Measurements from ENCODE around the gene B2M. TPM values are rescaled to one million over a fixed set of nuclear protein-coding genes. Genes with fewer than 3 reads are reported as not detected.
A peak's percentile ranks its signal among the peaks of the same experiment; 100 is the strongest.
"Not testable (repeated sequence)": the region's sequence is repeated elsewhere in the genome, so short reads cannot be mapped to it uniquely, and the experiment has no call there.

Gene B2M
- total RNA-seq, 2 experiments from 2014 or later: 4,476 to 4,587 TPM

DNA sequence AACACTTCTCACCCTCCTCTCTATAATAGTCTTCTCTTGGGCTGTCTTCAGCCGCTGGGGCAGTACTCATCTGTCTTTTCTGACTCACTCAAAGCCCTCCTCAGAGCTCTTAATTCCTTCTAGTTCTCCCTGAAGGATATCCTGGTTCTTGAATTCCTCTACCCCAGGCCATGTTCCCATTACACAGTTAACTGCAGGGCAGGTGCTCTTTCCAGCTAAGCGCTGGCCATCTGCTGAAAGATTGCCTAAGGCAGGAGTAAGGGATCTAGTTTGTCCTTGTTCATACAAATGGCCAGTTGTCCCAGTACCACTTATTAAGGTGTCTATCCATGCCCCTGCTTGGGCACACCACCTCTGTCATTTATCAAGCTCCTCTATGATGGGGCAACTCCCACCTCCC lies 37.7 kb upstream of the B2M start:
- Mint-ChIP-seq H3K36me3 (ENCODE audit: low read depth) (peaks cover 4% of the 10 kb centered on the region), H3K4me1 (ENCODE audit: low read depth) (peaks cover 88% of the 10 kb centered on the region), H3K27me3 (no peaks in the 10 kb centered on the region), H3K27ac (no peak overlapping the region), H3K9me3 (no peaks in the 10 kb centered on the region), H3K4me3 (no peak overlapping the region)
- DNase-seq (no peak), ATAC-seq (no peak)
- TF ChIP-seq, protein P1, sequence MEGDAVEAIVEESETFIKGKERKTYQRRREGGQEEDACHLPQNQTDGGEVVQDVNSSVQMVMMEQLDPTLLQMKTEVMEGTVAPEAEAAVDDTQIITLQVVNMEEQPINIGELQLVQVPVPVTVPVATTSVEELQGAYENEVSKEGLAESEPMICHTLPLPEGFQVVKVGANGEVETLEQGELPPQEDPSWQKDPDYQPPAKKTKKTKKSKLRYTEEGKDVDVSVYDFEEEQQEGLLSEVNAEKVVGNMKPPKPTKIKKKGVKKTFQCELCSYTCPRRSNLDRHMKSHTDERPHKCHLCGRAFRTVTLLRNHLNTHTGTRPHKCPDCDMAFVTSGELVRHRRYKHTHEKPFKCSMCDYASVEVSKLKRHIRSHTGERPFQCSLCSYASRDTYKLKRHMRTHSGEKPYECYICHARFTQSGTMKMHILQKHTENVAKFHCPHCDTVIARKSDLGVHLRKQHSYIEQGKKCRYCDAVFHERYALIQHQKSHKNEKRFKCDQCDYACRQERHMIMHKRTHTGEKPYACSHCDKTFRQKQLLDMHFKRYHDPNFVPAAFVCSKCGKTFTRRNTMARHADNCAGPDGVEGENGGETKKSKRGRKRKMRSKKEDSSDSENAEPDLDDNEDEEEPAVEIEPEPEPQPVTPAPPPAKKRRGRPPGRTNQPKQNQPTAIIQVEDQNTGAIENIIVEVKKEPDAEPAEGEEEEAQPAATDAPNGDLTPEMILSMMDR (IDR thresholded peaks at IDR 0.05): no peak
- POLR2A ChIA-PET: interaction anchor here (0.9 to 39.8 kb wide), 4 partner anchors 9 to 48 kb away, joined by 3 to 1862 read pairs (median 28); partner anchors contain the start of genes B2M, PATL2, SPG11 and TRIM69
- intact Hi-C loops (cut with micrococcal nuclease): no loop called here
- CTCF ChIA-PET: interaction anchor here (1.0 to 4.2 kb wide), 3 partner anchors 10 to 37 kb away, joined by 3 to 19 read pairs (median 5); partner anchors contain the start of gene SPG11

DNA sequence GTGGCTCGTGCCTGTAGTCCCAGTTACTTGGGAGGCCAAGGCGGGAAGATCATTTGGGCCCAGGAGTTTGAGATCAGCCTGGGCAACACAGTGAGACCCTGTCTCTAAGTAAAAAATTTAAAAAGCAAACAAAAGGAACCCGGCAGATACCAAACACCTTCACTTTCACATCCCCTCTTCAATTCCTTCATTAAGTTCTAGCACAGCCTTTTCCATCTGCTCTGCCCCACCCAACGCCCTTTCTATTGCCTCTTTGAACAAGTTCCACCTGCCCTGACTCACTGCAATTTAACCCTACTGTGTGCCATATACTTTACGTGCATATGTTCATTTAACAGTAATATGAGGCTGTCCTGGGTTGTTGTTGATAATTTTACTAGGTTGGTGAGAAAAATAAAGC lies 35.4 kb upstream of the B2M start:
- no peaks in the 10 kb centered on the region for H3K27me3 Mint-ChIP-seq
- H3K36me3 Mint-ChIP-seq (ENCODE audit: low read depth): peaks cover 6% of the 10 kb centered on the region
- intact Hi-C loops (cut with micrococcal nuclease): loop anchor here (5.0 kb wide), 1 partner anchor 36 kb away; the partner anchor contains the start of genes B2M and PATL2
- CTCF ChIA-PET: interaction anchor here (1.4 to 4.2 kb wide), 3 partner anchors 10 to 12 kb away, joined by 6 to 37 read pairs (median 19); partner anchors contain the start of gene SPG11
- TF ChIP-seq, protein P1 (IDR thresholded peaks at IDR 0.05): no peak
- POLR2A ChIA-PET: interaction anchor here (1.2 to 39.8 kb wide), 4 partner anchors 10 to 46 kb away, joined by 3 to 1862 read pairs (median 62); partner anchors contain the start of genes B2M, PATL2, SPG11 and TRIM69
- DNase-seq (no peak), ATAC-seq (no peak)
- peak overlapping the region; percentile 90 for H3K27ac Mint-ChIP-seq
- peaks cover 83% of the 10 kb centered on the region for H3K4me1 Mint-ChIP-seq (ENCODE audit: low read depth)
- H3K9me3 Mint-ChIP-seq: no peaks in the 10 kb centered on the region
- peak overlapping the region; percentile 64 for H3K4me3 Mint-ChIP-seq

DNA sequence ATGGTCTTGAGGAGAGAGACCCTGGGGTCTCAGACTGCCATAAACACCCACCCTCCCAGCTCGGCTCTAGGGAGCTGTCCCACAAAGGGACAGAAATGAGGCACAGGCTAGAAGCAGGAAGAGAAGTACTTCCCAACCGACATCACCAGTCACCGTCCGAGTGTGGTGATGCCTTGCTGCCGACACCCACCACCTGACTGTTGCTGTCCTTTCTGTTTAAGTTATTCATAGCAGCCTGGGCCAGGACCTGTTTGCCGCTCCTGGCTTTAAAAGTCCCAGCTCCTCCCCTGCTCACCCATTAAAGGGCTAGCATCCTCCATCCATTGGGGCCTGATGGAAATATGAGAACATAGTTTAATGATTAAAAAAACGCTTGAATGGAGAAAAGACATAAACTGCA lies 34.6 kb upstream of the B2M start:
- Mint-ChIP-seq H3K27me3 (no peaks in the 10 kb centered on the region), H3K36me3 (ENCODE audit: low read depth) (peaks cover 6% of the 10 kb centered on the region), H3K4me1 (ENCODE audit: low read depth) (peaks cover 81% of the 10 kb centered on the region), H3K4me3 (peak overlapping the region; percentile 64), H3K27ac (peak overlapping the region; percentile 90), H3K9me3 (no peaks in the 10 kb centered on the region)
- DNase-seq: peak; percentile 73
- POLR2A ChIA-PET: interaction anchor here (0.8 to 39.8 kb wide), 4 partner anchors 10 to 45 kb away, joined by 3 to 1862 read pairs (median 39); partner anchors contain the start of genes B2M, PATL2, SPG11 and TRIM69
- TF ChIP-seq, protein P1 (IDR thresholded peaks at IDR 0.05): no peak
- CTCF ChIA-PET: interaction anchor here (0.9 to 2.5 kb wide), 4 partner anchors 11 to 61 kb away, joined by 5 to 37 read pairs (median 18); partner anchors contain the start of genes B2M, PATL2 and SPG11
- intact Hi-C loops (cut with micrococcal nuclease): loop anchor here (5.0 kb wide), 1 partner anchor 36 kb away; the partner anchor contains the start of genes B2M and PATL2
- ATAC-seq: peak; percentile 69

DNA sequence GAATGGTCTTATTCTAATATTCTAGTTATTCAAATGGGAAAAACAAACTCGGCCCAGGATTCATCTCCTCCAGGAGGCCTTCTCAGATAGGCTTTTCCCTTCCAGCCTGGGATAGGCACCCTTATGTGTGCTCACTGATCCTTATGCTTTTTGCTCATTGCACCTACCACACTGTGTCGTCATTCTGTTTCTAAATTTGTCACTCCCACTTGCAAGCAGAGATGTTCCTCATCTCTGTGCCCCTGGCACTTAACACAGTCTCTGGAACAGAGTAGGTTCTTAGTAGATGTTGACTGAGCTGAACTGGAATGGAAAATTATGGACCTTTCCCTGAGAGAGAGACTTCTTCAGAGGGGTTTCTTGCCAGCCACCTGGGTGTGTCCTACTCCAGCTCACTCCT lies 29.1 kb upstream of the B2M start:
- DNase-seq: no peak
- intact Hi-C loops (cut with micrococcal nuclease): no loop called here
- Mint-ChIP-seq H3K27ac (peak overlapping the region; percentile 90), H3K9me3 (peaks cover 13% of the 10 kb centered on the region), H3K27me3 (no peaks in the 10 kb centered on the region), H3K4me3 (peak overlapping the region; percentile 31), H3K4me1 (ENCODE audit: low read depth) (peaks cover 78% of the 10 kb centered on the region), H3K36me3 (ENCODE audit: low read depth) (peaks cover 11% of the 10 kb centered on the region)
- CTCF ChIA-PET: interaction anchor here (0.8 to 3.0 kb wide), 7 partner anchors 10 to 56 kb away, joined by 3 to 12 read pairs (median 7); partner anchors contain the start of genes B2M, PATL2 and SPG11
- POLR2A ChIA-PET: interaction anchor here (0.8 to 39.8 kb wide), 5 partner anchors 8 to 39 kb away, joined by 3 to 1862 read pairs (median 9); partner anchors contain the start of genes B2M, PATL2, SPG11 and TRIM69
- TF ChIP-seq, protein P1 (IDR thresholded peaks at IDR 0.05): no peak
- peak; percentile 40 for ATAC-seq

DNA sequence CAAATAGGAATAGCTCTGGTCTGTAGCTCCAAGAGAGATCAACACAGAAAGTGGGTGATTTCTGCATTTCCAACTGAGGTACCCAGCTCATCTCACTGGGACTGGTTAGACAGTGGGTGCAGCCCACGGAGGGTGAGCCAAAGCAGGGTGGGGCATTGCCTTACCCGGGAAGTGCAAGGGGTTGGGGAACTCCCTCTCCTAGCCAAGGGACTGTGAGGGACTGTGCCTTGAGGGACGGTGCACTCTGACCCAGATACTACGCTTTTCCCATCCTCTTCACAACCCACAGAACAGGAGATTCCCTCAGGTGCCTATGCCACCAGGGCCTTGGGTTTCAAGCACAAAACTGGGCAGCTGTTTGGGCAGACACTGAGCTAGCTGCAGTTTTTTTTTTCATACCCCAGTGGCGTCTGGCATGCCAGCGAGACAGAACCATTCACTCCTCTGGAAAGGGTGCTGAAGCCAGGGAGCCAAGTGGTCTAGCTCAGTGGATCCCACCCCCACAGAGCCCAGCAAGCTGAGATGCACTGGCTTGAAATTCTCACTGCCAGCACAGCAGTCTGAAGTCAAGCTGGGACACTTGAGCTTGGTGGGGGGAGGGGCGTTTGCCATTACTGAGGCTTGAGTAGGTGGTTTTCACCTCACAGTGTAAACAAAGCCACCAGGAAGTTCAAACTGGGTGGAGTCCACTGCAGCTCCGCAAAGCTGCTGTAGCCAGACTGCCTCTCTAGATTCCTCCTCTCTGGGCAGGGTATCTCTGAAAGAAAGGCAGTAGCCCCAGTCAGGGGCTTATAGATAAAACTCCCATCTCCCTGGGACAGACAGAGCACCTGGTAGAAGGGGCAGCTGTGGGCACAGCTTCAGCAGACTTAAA lies 28.3 kb upstream of the B2M start:
- peak overlapping the region; percentile 90 for H3K27ac Mint-ChIP-seq
- H3K27me3 Mint-ChIP-seq; intact Hi-C loops (cut with micrococcal nuclease): not testable (repeated sequence)
- ChIA-PET POLR2A (interaction anchor here (0.7 to 39.8 kb wide), 6 partner anchors 9 to 39 kb away, joined by 3 to 1862 read pairs (median 6); partner anchors contain the start of genes B2M, PATL2, SPG11 and TRIM69), CTCF (interaction anchor here (1.0 to 3.0 kb wide), 8 partner anchors 9 to 98 kb away, joined by 3 to 12 read pairs (median 6); partner anchors contain the start of genes B2M, PATL2, SPG11 and TRIM69)
- DNase-seq (peak; percentile 95), ATAC-seq (peak; percentile 71)
- peaks cover 76% of the 10 kb centered on the region for H3K4me1 Mint-ChIP-seq (ENCODE audit: low read depth)
- peaks cover 16% of the 10 kb centered on the region for H3K36me3 Mint-ChIP-seq (ENCODE audit: low read depth)
- peak overlapping the region; percentile 56 for H3K4me3 Mint-ChIP-seq
- peaks cover 16% of the 10 kb centered on the region for H3K9me3 Mint-ChIP-seq

DNA sequence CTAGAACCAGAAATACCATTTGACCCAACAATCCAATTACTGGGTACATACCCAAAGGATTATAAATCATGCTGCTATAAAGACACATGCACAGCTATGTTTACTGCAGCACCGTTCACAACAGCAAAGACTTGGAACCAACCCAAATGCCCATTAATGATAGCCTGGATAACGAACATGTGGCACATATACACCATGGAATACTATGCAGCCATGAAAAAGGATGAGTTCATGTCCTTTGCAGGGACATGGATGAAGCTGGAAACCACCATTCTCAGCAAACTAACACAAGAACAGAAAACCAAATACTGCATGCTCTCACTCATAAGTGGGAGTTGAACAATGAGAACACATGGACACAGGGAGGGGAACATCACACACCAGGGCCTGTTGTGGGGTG lies 22.0 kb upstream of the B2M start:
- H3K9me3 Mint-ChIP-seq: peaks cover 27% of the 10 kb centered on the region
- POLR2A ChIA-PET: interaction anchor here (1.1 to 39.8 kb wide), 3 partner anchors 11 to 32 kb away, joined by 4 to 1862 read pairs (median 8); partner anchors contain the start of genes B2M, PATL2, SPG11 and TRIM69
- intact Hi-C loops (cut with micrococcal nuclease); ATAC-seq; H3K27me3 Mint-ChIP-seq; DNase-seq; H3K4me3 Mint-ChIP-seq: not testable (repeated sequence)
- CTCF ChIA-PET: interaction anchor here (0.8 kb wide), 1 partner anchor 22 kb away, joined by 3 read pairs; the partner anchor contains the start of genes B2M and PATL2
- H3K4me1 Mint-ChIP-seq (ENCODE audit: low read depth): peaks cover 44% of the 10 kb centered on the region
- peaks cover 20% of the 10 kb centered on the region for H3K36me3 Mint-ChIP-seq (ENCODE audit: low read depth)
- H3K27ac Mint-ChIP-seq: peak overlapping the region; percentile 27

DNA sequence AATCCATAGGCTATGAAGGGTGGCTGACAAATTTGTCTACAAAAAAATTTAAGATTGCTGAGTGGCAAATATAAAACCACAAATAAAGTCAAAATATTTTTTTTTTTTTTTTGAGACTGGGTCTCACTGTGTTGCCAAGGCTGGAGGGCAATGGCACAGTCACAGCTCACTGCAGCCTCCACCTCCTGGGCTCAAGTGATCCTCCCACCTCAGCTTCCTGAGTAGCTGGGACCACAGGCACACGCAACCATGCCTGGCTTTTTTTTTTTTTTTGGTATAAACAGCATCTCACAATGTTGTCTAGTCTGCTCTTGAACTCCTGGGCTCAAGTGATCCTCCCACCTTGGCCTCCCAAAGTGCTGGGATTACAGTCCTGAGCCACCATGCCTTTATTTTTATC lies 21.1 kb upstream of the B2M start:
- H3K4me3 Mint-ChIP-seq; H3K27me3 Mint-ChIP-seq; intact Hi-C loops (cut with micrococcal nuclease); H3K27ac Mint-ChIP-seq: not testable (repeated sequence)
- H3K36me3 Mint-ChIP-seq (ENCODE audit: low read depth): peaks cover 17% of the 10 kb centered on the region
- POLR2A ChIA-PET: interaction anchor here (1.4 to 39.8 kb wide), 2 partner anchors 27 to 31 kb away, joined by 6 to 1862 read pairs; partner anchors contain the start of genes B2M, PATL2, SPG11 and TRIM69
- ATAC-seq (peak; percentile 67), DNase-seq (peak; percentile 50)
- peaks cover 44% of the 10 kb centered on the region for H3K4me1 Mint-ChIP-seq (ENCODE audit: low read depth)
- peaks cover 21% of the 10 kb centered on the region for H3K9me3 Mint-ChIP-seq
- CTCF ChIA-PET: interaction anchor here (1.8 kb wide), 1 partner anchor 27 kb away, joined by 9 read pairs; the partner anchor contains the start of gene SPG11
